H4 (cell line): Measurements from ENCODE around the gene SYCP2. TPM values are rescaled to one million over a fixed set of nuclear protein-coding genes. Genes with fewer than 3 reads are reported as not detected.
"Not testable (repeated sequence)": the region's sequence is repeated elsewhere in the genome, so short reads cannot be mapped to it uniquely, and the experiment has no call there.

Source experiments
- DNase-seq: peaks from one replicate; pipeline ENCODE4 v3.0.0-alpha.2; 2015; ENCODE audit warnings: low spot score
- total RNA-seq: library from RNA; depleted of rRNA; stranded (reverse); fragments of >200 nt; shearing (Covaris generic); gene quantifications from 2 replicates; pipeline ENCODE4 v1.2.3, GENCODE V29; 2014

Gene SYCP2
- total RNA-seq, 1 experiment from 2014 or later, result 2.1 TPM

GRCh38 chr20:59895908-59896307, 37.5 kb downstream of the SYCP2 start:
- no peak for DNase-seq

DNA sequence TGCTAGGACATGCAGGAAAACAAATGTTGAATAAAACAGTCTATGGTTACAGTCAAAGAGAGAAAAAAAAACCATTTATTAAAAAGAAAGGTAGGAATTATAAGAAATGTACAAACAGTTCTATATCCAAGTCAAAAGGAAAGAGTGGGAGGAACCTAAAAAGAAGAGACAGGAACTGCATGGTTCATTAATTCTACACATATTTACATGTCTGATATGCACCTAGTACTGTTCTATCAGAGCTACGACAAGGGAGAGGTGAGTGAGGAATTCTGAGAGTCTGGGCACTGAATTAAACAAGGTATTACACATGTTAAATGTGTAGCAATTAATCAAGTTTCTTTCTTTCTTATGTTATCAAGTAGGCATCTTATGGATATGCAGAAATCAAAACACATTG, 41.9 kb downstream of the SYCP2 start:
- DNase-seq, result no peak

- not testable (repeated sequence) for DNase-seq
Observed at GRCh38 chr20:59890035-59890434, 43.4 kb downstream of the SYCP2 start.

DNA sequence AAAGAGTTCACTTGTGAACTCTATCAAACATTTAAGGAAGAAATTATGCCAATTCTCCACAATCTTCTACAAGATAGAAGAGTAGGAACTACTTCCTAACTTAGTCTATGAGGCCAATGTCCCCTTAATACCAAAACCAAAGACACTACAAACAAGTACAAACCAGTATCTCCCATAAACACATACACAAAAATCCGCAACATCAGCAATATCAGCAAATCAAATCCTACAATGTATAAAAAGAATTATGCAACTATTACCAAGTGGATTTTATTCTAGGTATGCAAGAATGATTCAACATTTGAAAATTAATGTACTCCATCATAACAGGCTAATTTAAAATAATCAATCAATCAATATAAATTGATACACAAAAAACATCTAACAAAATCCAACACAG, 45.4 kb downstream of the SYCP2 start:
- no peak for DNase-seq

DNA sequence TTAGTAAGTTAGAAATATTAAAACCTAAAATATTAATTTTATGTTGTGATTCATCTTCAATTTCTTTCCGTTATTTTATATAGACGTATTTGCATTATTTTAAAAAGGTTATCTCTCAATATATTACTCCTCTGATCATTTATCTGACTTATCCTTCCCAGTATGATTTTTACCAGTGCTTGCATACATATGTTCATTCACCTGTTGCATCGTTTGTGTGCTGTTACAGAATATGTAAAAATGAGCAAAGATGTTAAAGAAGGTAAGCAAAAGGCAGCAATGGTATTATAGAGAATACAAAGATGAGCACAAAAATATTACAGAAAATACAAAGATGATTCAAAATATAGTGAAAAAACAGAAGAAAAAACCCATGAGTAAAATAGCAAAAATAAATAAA, 48.9 kb downstream of the SYCP2 start:
- DNase-seq, result no peak

GRCh38 chr20:59880198-59880597, 53.2 kb downstream of the SYCP2 start:
- DNase-seq, result no peak

GRCh38 chr20:59873409-59873808, 60.0 kb downstream of the SYCP2 start:
- DNase-seq, result no peak

DNA sequence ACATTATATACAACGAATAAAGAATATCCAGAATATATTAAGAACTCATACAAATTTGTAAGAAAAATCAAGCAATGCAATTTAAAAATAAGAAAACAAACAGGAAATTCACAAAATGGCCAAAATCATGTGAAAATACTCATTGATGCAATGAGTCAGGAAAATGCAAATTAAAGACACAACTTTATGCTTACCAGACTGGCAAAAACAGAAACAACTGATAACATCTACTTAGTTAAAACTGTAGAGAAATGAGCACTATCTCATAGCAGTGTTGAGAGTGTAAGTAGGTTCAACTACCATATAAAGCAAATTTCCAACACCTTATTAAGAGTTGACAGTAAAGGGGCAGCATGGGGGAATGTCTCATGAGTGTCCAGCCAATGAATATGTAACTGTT, 62.3 kb downstream of the SYCP2 start:
- no peak for DNase-seq

GRCh38 chr20:59866338-59866737, 67.1 kb downstream of the SYCP2 start:
- DNase-seq, result no peak

- no peak for DNase-seq
Observed at GRCh38 chr20:59864726-59865125, 68.7 kb downstream of the SYCP2 start.

DNA sequence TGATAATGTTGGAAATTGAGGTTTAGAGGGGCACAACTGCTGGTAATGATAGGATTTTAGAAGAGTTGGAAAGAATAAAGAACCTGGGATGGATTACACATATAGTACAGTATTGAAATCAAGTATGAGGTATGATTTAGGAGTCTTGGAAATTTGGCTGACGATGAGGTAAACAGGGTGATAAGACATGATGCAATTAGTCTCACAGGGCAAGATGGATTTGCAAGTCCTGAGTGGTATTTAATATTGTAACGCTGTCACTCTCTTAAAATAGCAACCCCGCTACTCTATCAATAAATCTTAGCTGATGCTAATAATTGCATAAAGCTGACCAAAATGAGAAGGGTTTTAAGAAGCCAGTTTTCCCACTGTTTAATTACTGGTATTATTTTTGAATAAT, 70.4 kb downstream of the SYCP2 start:
- no peak for DNase-seq

DNA sequence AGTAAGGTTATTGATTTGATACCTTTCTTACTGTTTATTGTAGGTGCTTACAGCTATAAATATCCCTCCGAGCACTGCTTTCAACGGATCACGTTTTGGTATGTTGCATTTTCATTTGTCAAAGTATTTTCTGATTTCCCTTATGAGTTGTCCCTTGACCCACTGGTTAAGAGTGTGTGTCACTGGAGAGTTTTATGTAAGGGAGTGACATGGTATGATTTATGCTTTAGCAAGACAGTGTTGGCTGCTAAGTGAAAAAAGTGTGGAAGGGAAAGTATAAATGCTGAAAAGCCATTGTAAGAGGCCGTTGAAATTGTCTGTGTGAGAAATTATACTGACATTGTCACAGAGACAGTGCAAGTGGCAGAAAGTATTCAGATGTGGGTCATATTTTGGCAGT, 72.0 kb downstream of the SYCP2 start:
- no peak for DNase-seq

DNA sequence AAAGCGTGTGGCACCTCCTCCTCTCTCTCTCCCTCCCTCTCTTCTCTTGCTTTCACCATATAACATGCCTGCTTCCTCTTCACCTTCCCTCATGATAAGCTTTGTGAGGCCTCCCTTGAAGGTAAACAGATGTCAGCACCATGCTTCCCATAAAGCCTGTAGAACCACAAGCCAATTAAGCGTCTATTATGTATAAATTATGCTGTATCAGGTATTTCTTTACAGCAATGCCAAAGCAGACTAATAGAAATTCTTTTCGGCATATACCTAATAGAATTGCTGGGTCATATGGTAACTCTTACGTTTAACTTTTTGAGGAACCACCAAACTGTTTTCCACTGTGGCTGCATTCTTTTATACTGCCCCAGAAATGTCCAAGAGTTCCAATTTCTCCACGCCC, 75.0 kb downstream of the SYCP2 start:
- DNase-seq, result no peak

GRCh38 chr20:59857966-59858365, 75.5 kb downstream of the SYCP2 start:
- no peak for DNase-seq

GRCh38 chr20:59856941-59857340, 76.5 kb downstream of the SYCP2 start:
- DNase-seq, result not testable (repeated sequence)

DNA sequence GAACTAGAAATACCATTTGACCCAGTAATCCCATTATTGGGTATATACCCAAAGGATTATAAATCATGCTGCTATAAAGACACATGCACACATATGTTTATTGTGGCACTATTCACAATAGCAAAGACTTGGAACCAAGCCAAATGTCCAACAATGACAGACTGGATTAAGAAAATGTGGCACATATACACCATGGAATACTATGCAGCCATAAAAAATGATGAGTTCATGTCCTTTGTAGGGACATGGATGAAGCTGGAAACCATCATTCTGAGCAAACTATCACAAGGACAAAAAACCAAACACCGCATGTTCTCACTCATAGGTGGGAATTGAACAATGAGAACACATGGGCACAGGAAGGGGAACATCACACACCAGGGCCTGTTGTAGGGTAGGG, 76.9 kb downstream of the SYCP2 start:
- DNase-seq, result not testable (repeated sequence)

DNA sequence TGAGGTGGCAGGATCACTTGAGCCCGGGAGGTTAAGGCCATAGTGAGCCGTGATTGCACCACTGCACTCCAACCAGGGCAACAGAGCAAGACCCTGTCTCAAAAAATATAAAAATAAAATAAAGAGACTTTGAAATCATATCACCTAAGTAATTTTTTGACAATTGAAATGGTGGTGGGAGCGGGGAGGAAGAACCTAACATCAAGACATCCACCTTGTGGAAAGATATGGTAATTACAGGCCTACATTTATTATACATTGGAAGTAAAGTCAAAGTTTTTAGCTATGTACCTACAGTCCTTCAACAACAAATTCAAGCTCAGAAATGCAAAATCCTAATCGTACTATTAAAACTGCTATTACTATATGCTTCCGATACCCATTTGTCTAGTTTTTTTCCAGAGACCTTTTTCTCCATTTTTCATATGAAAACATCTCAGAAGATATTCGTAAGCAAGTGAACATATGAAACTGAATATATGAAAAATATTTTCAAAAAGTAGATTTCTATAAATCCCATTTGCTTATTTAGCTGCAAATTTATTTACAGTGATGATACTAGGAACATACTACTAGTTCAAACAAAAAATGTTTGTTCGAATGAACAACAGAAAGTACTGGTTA, 83.3 kb downstream of the SYCP2 start:
- DNase-seq, result no peak

- DNase-seq, result no peak
Observed at GRCh38 chr20:59848182-59848581, 85.3 kb downstream of the SYCP2 start.

- DNase-seq, result no peak
Observed at GRCh38 chr20:59845472-59845871, 88.0 kb downstream of the SYCP2 start.

GRCh38 chr20:59839400-59839799, 94.0 kb downstream of the SYCP2 start:
- DNase-seq, result no peak

DNA sequence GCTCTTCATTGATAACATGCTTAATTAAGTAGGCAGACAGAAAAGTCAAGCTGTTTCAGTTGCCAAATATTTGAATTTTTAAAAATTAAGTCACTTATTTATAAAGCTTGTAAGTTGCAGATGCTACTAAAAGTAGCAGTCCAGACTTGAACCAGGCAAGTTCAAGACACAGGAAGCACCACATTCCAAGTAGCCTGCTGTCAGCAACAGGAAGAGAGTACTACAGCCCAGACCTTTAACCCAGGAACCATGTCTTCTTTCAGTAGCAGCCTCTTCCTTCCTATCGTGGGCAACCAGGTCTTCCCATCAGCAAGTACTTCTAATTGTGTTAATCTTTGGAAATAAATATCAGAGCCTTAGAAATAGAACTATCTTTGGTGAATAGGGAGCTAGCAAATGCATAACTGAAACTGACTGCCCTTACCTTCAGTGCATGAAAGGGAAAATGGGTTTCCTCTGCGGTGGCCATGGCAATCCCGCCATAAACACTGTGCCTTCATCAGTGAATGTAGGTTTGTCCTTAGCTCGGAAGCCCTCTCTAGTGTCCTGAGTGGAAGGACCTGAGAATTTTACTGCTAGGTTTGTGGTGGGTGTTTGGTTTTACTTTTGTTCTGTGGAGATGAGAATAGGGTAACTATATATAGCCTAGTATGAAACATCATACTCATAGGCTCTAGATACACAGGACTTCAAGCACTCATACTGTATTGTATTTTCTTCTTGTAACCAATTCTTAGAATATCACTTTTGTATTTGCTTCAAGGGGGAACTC, 95.6 kb downstream of the SYCP2 start:
- DNase-seq, result no peak

DNA sequence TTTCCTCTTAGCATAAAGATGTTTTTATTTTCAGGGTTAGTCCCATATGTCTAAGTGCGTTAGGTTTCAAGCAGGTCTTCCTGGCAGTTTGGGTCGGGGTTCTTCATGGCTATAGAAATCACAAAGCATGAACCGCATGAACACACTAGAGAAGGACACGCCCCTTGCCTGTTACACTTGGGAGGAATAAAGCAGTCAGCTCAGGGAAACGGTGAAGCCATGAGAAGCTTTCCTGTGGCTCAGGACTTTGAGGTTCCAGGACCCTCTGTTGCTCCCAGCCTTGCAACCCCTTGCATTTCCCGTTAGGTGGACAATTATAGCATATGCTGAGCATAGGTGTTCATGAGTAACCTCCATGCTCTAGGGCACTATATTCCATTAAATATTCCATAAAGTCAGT, 96.7 kb downstream of the SYCP2 start:
- no peak for DNase-seq
